ENCODE data around the gene CFAP46.

The CFAP46 gene

DNA sequence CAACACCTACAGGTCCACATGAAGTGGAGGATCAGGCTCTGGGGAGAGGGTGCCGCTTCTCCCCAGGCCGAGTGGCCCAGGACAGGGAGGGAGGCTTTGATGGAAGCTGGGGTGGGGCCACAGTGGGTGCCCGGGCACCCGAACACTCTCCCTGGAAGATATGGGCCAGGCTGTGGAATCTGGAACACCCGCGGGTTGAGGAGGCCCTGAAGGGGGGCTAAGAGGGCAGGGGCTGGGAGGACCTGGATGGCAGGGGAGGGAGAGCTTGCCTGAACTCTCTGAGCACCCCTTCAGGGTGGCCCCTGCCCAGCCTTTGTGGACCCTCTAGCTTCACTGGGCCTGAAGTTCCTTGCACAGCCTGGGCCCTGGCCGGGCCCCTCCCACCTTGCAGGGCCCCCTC is 151.9 kb downstream of the CFAP46 start:
- DNase-seq: no peak
- intact Hi-C loops (cut with DNase I): no loop called here

DNA sequence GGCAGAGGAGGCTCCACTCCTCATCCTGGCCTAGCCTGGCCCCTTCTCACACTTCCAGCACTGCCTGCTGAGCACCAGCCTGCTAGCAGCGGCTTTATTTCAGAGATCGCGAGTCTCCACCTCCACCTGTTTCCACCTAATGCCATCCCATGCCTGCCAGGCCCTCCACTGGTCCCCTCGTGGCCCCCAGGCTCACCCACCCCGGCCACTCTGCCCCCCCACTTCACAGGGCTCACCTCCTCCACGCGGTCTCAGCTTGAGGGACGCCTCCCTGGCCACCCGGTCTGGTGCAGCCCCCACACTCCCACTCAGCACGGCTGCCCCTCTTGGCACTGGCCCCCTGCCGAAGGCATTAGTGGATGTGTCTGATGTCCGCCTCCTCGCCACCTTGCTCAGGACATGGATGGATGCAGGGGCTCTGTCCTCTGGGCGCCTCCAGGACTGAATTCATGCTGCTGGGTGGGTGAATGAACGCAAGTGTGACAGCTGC is 152.7 kb downstream of the CFAP46 start:
- intact Hi-C loops (cut with DNase I): loop anchor here (5.0 kb wide), 1 partner anchor 52 kb away; no protein-coding TSS in a partner anchor
- no peak for DNase-seq

GRCh38 chr10:132788831-132789219 is 153.5 kb downstream of the CFAP46 start:
- no peak for DNase-seq
- intact Hi-C loops (cut with DNase I): loop anchor here (1.0 to 5.0 kb wide), 2 partner anchors 52 to 135 kb away; no protein-coding TSS in a partner anchor

- intact Hi-C loops (cut with DNase I): loop anchor here (1.0 to 5.0 kb wide), 2 partner anchors 51 to 134 kb away; no protein-coding TSS in a partner anchor
- peak in 6 of 10 donors; percentile 49 to 95 (median 70) for DNase-seq
Measured at GRCh38 chr10:132788180-132788830, 154.1 kb downstream of the CFAP46 start.

- intact Hi-C loops (cut with DNase I): loop anchor here (1.0 to 5.0 kb wide), 2 partner anchors 50 to 133 kb away; no protein-coding TSS in a partner anchor
- peak in 1 of 10 donors; percentile 60 for DNase-seq
Measured at GRCh38 chr10:132787495-132788179, 154.7 kb downstream of the CFAP46 start.

DNA sequence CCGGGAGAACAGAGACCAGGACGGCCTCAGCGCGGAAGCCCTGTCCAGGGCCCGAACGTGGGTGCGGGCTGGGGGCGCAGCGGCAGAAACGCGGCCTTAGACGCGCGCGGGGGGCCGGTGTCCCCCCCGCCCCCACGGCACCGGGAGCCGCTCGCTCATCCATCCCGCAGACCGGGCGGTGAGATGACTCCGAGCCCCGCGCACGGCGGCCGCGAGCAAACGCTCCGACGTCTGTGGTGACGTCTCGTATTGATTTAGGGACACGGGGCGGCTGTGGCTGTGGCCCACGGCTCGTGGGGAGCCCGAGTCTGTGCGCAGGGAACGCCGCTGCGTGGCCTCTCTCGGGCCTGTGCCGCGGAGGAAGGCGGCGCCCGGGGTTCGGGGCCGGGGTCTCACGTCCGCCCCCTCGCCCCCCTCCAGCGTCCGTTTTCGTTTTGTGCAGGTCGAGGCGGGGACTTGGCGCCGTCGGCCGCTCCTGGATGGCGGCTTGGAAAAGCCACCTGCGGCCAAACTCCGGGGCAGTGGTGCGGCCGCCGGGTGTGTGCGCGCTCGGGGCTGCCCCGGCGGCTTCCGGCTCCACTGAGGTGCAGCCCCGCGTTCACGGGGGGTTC is 155.4 kb downstream of the CFAP46 start:
- DNase-seq: peak in 1 of 10 donors; percentile 51
- intact Hi-C loops (cut with DNase I): loop anchor here (5.0 kb wide), 1 partner anchor 50 kb away; no protein-coding TSS in a partner anchor

DNA sequence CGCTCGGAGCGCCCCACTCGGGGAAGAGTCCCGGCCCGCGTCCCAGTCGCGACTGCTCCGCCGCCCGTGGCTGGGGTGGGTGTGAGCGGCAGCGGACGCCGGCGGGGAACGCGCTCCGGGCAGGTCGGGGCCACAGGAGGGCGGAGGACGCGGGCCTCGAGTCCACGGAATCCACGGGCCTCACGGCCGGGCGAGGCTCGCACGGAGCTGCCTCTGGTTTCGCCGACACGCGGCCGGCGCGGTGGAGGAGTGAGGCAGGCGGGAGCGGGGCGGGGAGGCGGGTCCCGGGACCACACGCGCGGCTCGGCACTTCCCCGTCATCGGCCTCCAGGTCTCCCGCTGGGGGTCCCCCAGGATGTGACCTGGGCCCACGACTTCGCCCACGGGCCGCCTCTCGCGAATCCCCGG is 155.9 kb downstream of the CFAP46 start:
- peak in 1 of 10 donors; percentile 43 for DNase-seq
- intact Hi-C loops (cut with DNase I): loop anchor here (5.0 kb wide), 1 partner anchor 49 kb away; no protein-coding TSS in a partner anchor

DNA sequence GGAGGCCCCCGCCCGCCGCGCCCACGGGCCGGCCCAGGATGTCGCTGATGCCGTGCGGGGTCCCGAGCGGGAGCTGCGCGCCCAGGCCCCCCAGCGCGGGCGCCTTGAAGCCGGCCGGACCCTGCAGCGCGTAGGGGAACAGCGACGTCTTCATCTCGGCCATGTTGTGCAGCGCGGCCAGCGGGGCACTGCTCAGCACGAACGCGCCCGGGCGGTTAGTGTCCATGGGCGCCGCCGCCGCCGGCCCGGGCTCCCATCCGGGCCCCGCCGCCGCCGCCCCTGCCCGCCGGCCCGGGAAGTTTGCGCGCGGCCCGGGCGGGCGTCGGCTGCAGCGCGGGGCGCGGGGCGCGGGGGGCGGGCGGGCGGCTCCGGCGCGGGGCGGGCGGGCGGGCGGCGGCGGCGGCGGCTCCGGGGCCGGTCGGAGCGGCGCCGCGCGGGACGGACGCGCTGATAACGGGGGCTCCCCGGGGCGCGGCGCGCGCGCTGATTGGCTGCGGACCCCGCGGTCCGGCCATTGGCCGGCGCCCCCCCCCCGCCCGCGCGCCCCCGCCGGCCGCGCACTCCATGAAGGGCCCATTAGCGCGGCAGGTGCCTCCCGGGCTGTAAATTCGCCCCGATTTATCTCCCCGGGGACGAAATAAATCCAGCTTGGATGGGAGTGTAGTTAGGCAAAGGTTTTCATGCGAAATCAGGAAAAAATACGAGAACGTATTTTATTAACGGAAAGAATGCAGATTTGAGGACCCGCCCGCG is 156.5 kb downstream of the CFAP46 start, which contains the start of gene NKX6-2:
NKX6-2 (minus strand) TSS at position 425 of the 753 bp plus-strand sequence; CDS start at position 226, 199 bp downstream.
- DNase-seq: peak in 4 of 10 donors; percentile 29 to 82 (median 50)
- intact Hi-C loops (cut with DNase I): loop anchor here (5.0 kb wide), 1 partner anchor 49 kb away; no protein-coding TSS in a partner anchor

GRCh38 chr10:132784866-132785722 is 157.3 kb downstream of the CFAP46 start:
- DNase-seq: no peak
- intact Hi-C loops (cut with DNase I): loop anchor here (5.0 kb wide), 1 partner anchor 48 kb away; no protein-coding TSS in a partner anchor

GRCh38 chr10:132783940-132784865 is 158.2 kb downstream of the CFAP46 start:
- intact Hi-C loops (cut with DNase I): no loop called here
- no peak for DNase-seq

DNA sequence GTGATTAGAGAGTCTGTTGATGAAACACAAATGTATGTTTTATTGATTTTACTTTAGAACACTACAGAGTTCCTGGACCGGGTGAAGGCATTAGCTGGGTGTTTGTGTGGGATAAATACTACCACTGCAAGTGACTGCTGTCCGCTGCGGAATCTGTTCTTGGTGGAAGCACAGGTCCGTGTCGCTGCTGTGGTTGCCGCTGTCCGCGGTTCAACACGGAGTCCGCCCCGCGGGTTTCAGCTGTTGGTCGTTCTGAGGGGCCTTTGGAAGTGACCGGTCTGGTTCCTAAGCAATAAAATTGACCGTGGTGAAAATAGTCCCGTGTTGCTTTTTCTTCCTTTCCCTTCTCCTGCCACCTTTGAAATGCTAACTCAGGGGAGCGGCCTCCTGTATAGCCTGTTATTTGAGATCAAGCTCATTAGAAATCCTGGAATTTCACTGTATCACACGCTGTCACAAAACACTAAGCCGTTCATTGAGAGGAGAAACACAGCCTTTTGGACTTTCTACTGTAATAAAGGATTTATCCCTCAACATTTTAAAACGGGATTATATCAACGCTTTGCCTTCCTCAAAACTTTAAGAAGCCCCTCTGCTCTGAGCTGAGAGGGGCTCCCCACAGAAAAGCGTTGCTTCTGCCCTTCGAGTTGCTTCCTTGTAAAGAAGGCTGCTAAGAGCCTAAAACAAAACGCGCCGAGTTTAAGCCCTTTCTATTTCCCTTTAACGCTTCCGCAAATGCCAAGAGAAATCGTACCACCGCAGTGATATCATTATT is 159.0 kb downstream of the CFAP46 start:
- intact Hi-C loops (cut with DNase I): no loop called here
- no peak for DNase-seq

- intact Hi-C loops (cut with DNase I): no loop called here
- DNase-seq: no peak
Measured at GRCh38 chr10:132781556-132781955, 160.8 kb downstream of the CFAP46 start.

GRCh38 chr10:132780356-132780755 is 162.0 kb downstream of the CFAP46 start:
- intact Hi-C loops (cut with DNase I): no loop called here
- DNase-seq: no peak

DNA sequence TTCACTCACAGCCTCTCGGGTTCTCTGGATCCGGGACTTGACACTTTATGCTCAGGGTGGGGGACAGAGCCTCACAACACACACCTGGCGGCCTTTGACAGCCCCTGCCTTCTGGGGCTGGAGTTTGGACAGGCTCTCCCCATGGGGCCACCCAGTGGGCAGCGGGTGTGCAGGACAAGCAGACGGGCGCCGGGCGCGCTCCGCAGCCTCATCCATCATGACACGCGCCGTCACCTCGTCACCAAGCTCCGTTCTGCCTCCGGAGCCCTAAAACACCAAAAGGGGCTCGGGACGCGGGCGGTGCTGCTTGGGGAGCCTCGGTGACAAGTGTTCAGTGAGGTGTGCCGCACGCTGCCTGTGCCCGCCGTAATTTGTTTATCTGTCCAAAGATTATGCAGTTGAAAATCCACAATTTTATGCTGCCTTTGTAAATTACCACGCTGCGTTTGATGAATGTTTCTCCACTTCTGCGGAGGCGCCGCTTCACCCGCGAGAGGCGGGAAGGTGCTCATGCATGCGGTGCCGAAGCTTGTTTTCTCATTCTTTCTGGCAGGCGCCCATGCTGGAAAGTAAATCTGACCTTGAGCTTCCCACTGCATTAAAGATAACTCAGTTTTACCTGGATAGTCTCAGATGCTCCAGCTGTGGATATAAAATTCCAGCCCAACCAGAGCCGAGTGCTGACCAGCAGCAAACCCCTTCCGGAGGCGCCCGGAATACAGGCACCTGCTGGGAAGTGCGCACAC is 162.6 kb downstream of the CFAP46 start:
- no peak for DNase-seq
- intact Hi-C loops (cut with DNase I): no loop called here

- intact Hi-C loops (cut with DNase I): no loop called here
- DNase-seq: no peak
Measured at GRCh38 chr10:132777441-132777840, 164.9 kb downstream of the CFAP46 start.

DNA sequence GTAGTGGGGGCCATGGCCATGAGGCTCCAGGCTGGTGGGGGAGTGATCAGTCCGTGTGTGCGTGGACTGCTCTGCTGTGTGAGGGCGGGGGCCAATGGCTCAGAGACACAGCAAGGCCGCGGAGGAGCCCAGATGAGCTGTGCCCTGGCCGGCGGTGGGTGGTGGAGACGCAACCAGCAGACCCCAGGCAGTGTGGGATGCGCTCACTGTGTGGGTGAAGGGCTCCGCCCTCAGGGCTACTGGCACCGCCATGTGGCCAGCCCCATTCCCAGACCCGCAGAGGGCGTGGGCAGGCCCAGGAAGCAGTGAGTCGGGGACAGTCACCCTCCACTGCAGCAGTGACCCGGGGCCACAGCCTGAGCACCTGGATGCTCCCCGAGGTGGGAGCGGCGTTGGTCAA is 165.5 kb downstream of the CFAP46 start:
- DNase-seq: no peak
- intact Hi-C loops (cut with DNase I): no loop called here

DNA sequence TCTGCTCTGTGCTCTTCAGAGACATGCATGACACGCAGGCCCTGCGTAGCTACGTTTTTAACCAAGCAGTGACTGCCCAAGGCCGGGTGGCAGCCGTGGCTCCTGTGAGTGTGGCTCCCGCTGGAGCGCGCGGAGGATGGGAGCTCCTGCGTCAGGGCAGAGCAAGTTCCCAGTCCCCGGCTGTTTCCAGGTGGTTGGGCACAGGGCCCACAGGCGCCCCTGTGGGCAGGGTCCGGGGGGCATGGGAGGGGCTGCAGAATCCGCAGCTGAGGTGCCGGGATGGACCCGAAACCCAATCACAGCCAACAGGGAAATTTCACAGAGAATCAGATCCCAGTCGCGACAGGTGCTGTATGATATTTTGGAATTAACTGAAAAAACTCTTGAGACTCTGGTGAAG is 166.2 kb downstream of the CFAP46 start:
- intact Hi-C loops (cut with DNase I): no loop called here
- DNase-seq: no peak
